ENCODE data around the gene SLC10A7.

The SLC10A7 gene

GRCh38 chr4:146246381-146246780 lies 275.4 kb downstream of the SLC10A7 start:
- no peak for DNase-seq

GRCh38 chr4:146245850-146246249 lies 275.9 kb downstream of the SLC10A7 start:
- DNase-seq = no peak

GRCh38 chr4:146245246-146245645 lies 276.5 kb downstream of the SLC10A7 start:
- DNase-seq = no peak

- DNase-seq = no peak
Measured at GRCh38 chr4:146244496-146244895, 277.2 kb downstream of the SLC10A7 start.

- DNase-seq = no peak
Measured at GRCh38 chr4:146243883-146244277, 277.9 kb downstream of the SLC10A7 start.

- peak; percentile 51 for DNase-seq
Measured at GRCh38 chr4:146243141-146243882, 278.4 kb downstream of the SLC10A7 start.

GRCh38 chr4:146238107-146238506 lies 283.6 kb downstream of the SLC10A7 start:
- DNase-seq = no peak

- no peak for DNase-seq
Measured at GRCh38 chr4:146237092-146237491, 284.6 kb downstream of the SLC10A7 start.

- DNase-seq = no peak
Measured at GRCh38 chr4:146236216-146236615, 285.5 kb downstream of the SLC10A7 start.

GRCh38 chr4:146235654-146236177 lies 286.0 kb downstream of the SLC10A7 start:
- DNase-seq = no peak

GRCh38 chr4:146232131-146232722 lies 289.5 kb downstream of the SLC10A7 start:
- no peak for DNase-seq

GRCh38 chr4:146229406-146229805 lies 292.3 kb downstream of the SLC10A7 start:
- DNase-seq = no peak

GRCh38 chr4:146224326-146224966 lies 297.3 kb downstream of the SLC10A7 start:
- no peak for DNase-seq

- no peak for DNase-seq
Measured at GRCh38 chr4:146222313-146222712, 299.4 kb downstream of the SLC10A7 start.

GRCh38 chr4:146214238-146214637 lies 307.5 kb downstream of the SLC10A7 start, which contains the start of gene REELD1:
Gene REELD1, plus strand, starts transcription at chr4:146214538. Its CDS starts 2,415 bp downstream, at chr4:146216953.
- DNase-seq = no peak

- DNase-seq = no peak
Measured at GRCh38 chr4:146212781-146213180, 309.0 kb downstream of the SLC10A7 start.

GRCh38 chr4:146211440-146211839 lies 310.3 kb downstream of the SLC10A7 start:
- DNase-seq = no peak

GRCh38 chr4:146210890-146211289 lies 310.9 kb downstream of the SLC10A7 start:
- DNase-seq = no peak

- DNase-seq = no peak
Measured at GRCh38 chr4:146207410-146207809, 314.3 kb downstream of the SLC10A7 start.

Data from activated CD4-positive, alpha-beta T cell treated with anti-CD3 and anti-CD28 coated beads, Interleukin-2, amount 50 U/mL, for 16 hours (primary cell).